SH-SY5Y (cell line): ENCODE measurements around the gene EXOSC5.

Experiments
- GATA2 ChIP-seq: IDR thresholded peaks from 2 replicates; pipeline ENCODE4 v1.6.1; 2011; ENCODE audit warnings: mild to moderate bottlenecking, low read depth, low read length
- GATA3 ChIP-seq: IDR thresholded peaks from 2 replicates; pipeline ENCODE4 v1.6.1; 2011; ENCODE audit warnings: low read depth, mild to moderate bottlenecking, low read length, moderate library complexity

GRCh38 chr19:41395355-41395754, 1.8 kb downstream of the EXOSC5 start:
- no peak for TF ChIP-seq GATA2
- no peak for TF ChIP-seq GATA3
